ENCODE measurements around the gene SPART. TPM values are rescaled to one million over a fixed set of nuclear protein-coding genes. Genes with fewer than 3 reads are reported as not detected.

Gene SPART
- total RNA-seq, 1 experiment from 2014 or later, result 52.2 TPM

Other genes starting within 250 kb of the SPART start
- 1.2 and 2.0 TPM in 2 replicates for gene DCLK1, start 215.0 kb downstream of the SPART start, total RNA-seq (2014; rRNA removed; shearing (Covaris generic))
- gene SOHLH2, start 131.8 kb downstream of the SPART start, total RNA-seq (2014; rRNA removed; shearing (Covaris generic)), result 1.7 and 1.8 TPM in 2 replicates
- gene CCDC169, start 48.6 kb downstream of the SPART start, total RNA-seq (2014; rRNA removed; shearing (Covaris generic)), result 3.7 and 5.0 TPM in 2 replicates
- 0.05 and 0.32 TPM in 2 replicates for gene CCNA1, start 86.1 kb upstream of the SPART start, total RNA-seq (2014; rRNA removed; shearing (Covaris generic))

Measured in M059J (cell line).